ENCODE data around the gene ZNF750. TPM values are rescaled to one million over a fixed set of nuclear protein-coding genes. Genes with fewer than 3 reads are reported as not detected.

Gene ZNF750
- total RNA-seq, 1 experiment from 2014 or later, result 0.44 TPM

DNA sequence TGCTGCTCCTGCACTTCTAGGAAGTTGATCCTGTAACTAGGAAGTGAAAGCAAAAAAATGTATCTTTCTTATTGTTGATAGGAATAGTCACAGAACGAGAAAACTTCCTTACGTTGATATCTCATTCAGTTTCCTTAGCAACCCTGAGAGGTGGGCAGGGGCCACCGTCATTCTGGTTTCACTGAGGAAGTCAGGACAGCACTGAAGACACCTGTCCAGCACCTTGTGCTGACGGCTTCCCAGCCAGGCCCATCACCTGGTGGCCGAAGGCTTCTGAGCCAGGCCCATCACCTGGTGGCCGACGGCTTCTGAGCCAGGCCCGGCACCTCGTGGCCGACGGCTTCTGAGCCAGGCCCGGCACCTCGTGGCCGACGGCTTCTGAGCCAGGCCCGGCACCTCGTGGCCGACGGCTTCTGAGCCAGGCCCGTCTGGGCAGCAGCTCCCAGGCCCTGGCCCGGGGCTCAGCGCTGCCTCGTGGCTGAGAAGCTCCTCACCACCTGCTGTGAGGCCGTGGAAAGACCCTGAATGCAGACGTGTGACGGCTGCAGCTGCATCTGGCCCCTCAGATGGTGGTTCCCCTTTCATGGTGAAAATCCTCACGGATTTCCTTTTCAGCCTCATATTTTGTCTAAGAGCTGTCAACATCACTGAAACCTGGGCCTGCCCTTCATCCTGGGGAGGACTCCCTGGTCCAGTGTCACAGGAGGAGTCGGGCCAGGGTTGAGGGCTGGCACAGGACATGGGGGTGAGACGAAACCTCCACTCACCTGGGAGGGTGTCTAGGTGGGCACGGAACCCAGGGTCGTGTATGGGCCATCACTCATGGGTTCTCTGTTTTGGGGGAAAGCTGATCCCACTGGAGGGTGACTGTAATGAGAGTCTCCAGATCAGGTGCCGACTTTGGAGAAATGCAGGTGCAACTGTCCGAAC lies 33.0 kb upstream of the ZNF750 start:
- peaks cover 41% of the 10 kb centered on the region for H3K4me1 ChIP-seq (replicated peaks; ENCODE audit: insufficient read depth)
- H3F3A ChIP-seq (ENCODE audit: insufficient read depth, low read depth), result peaks cover 26% of the 10 kb centered on the region
- no peak overlapping the region for H3K4me2 ChIP-seq
- no peak overlapping the region; the same call in 1 of the 2 replicates for H3K27ac ChIP-seq
- TF ChIP-seq EZH2 (IDR thresholded peaks at IDR 0.05; ENCODE audit: low read depth) (no peak), CTCF (conservative IDR thresholded peaks at IDR 0.05) (no peak)
- no peaks in the 10 kb centered on the region for H3K9me3 ChIP-seq (ENCODE audit: insufficient read depth, low read depth)
- H2AFZ ChIP-seq, result no peak overlapping the region
- H4K20me1 ChIP-seq (ENCODE audit: insufficient read depth), result no peaks in the 10 kb centered on the region
- ChIA-PET CTCF (interaction anchor here (0.6 kb wide), 1 partner anchor 201 kb away, joined by 3 read pairs; no protein-coding TSS in a partner anchor), POLR2A (ENCODE audit: unreplicated experiment) (no interaction called here)
- no peaks in the 10 kb centered on the region for H3K36me3 ChIP-seq (ENCODE audit: low read depth)
- H3K4me3 ChIP-seq, result no peak overlapping the region
- no peaks in the 10 kb centered on the region for H3K9me2 ChIP-seq (ENCODE audit: insufficient read depth)
- DNase-seq, result no peak
- no peaks in the 10 kb centered on the region for H3K27me3 ChIP-seq (ENCODE audit: insufficient read depth, low read depth)
- H3K79me2 ChIP-seq (ENCODE audit: low read depth), result peaks cover 18% of the 10 kb centered on the region
- no TSS peak for BruUV-seq (replicated peaks)
- intact Hi-C loops (cut with micrococcal nuclease; ENCODE audit: unreplicated experiment), result no loop called here

GRCh38 chr17:82871776-82872561 lies 32.1 kb upstream of the ZNF750 start:
- ChIA-PET CTCF (interaction anchor here (0.6 kb wide), 1 partner anchor 202 kb away, joined by 3 read pairs; no protein-coding TSS in a partner anchor), POLR2A (ENCODE audit: unreplicated experiment) (no interaction called here)
- no peaks in the 10 kb centered on the region for H3K9me3 ChIP-seq (ENCODE audit: insufficient read depth, low read depth)
- no peaks in the 10 kb centered on the region for H3K36me3 ChIP-seq (ENCODE audit: low read depth)
- peaks cover 9% of the 10 kb centered on the region; the same call in 1 of the 2 replicates for H3K79me2 ChIP-seq (ENCODE audit: low read depth)
- no peak for DNase-seq
- H3K4me3 ChIP-seq, result no peak overlapping the region
- peaks cover 22% of the 10 kb centered on the region for H3F3A ChIP-seq (ENCODE audit: insufficient read depth, low read depth)
- H3K27me3 ChIP-seq (ENCODE audit: insufficient read depth, low read depth), result no peaks in the 10 kb centered on the region
- no peak overlapping the region for H3K27ac ChIP-seq
- TF ChIP-seq CTCF (conservative IDR thresholded peaks at IDR 0.05) (no peak), EZH2 (IDR thresholded peaks at IDR 0.05; ENCODE audit: low read depth) (no peak)
- peaks cover 32% of the 10 kb centered on the region for H3K4me1 ChIP-seq (replicated peaks; ENCODE audit: insufficient read depth)
- no peak overlapping the region for H3K4me2 ChIP-seq
- BruUV-seq (replicated peaks), result no TSS peak
- no peaks in the 10 kb centered on the region for H4K20me1 ChIP-seq (ENCODE audit: insufficient read depth)
- intact Hi-C loops (cut with micrococcal nuclease; ENCODE audit: unreplicated experiment), result no loop called here
- H2AFZ ChIP-seq, result no peak overlapping the region
- no peaks in the 10 kb centered on the region for H3K9me2 ChIP-seq (ENCODE audit: insufficient read depth)

GRCh38 chr17:82871056-82871775 lies 31.4 kb upstream of the ZNF750 start:
- CTCF ChIA-PET, result no interaction called here

More at GRCh38 chr17:82871056-82871775, 31.4 kb upstream of the ZNF750 start:
- POLR2A ChIA-PET (ENCODE audit: unreplicated experiment), result no interaction called here
- H3K79me2 ChIP-seq (ENCODE audit: low read depth), result peaks cover 8% of the 10 kb centered on the region; the same call in 1 of the 2 replicates
- H3K27me3 ChIP-seq (ENCODE audit: insufficient read depth, low read depth), result no peaks in the 10 kb centered on the region
- BruUV-seq (replicated peaks), result no TSS peak
- intact Hi-C loops (cut with micrococcal nuclease; ENCODE audit: unreplicated experiment), result no loop called here
- peaks cover 25% of the 10 kb centered on the region for H3K4me1 ChIP-seq (replicated peaks; ENCODE audit: insufficient read depth)
- H3K27ac ChIP-seq, result no peak overlapping the region
- H2AFZ ChIP-seq, result no peak overlapping the region
- H3K4me3 ChIP-seq, result no peak overlapping the region
- peaks cover 17% of the 10 kb centered on the region for H3F3A ChIP-seq (ENCODE audit: insufficient read depth, low read depth)
- no peak for DNase-seq
- H4K20me1 ChIP-seq (ENCODE audit: insufficient read depth), result no peaks in the 10 kb centered on the region
- no peaks in the 10 kb centered on the region for H3K9me2 ChIP-seq (ENCODE audit: insufficient read depth)
- TF ChIP-seq CTCF (conservative IDR thresholded peaks at IDR 0.05), result no peak
- TF ChIP-seq EZH2 (IDR thresholded peaks at IDR 0.05; ENCODE audit: low read depth), result no peak
- no peak overlapping the region for H3K4me2 ChIP-seq
- H3K36me3 ChIP-seq (ENCODE audit: low read depth), result no peaks in the 10 kb centered on the region
- no peaks in the 10 kb centered on the region for H3K9me3 ChIP-seq (ENCODE audit: insufficient read depth, low read depth)
